GM18505 (cell line): Measurements from ENCODE around the gene FZD2.
"Not testable (repeated sequence)": the region's sequence is repeated elsewhere in the genome, so short reads cannot be mapped to it uniquely, and the experiment has no call there.

Experiments used
- ATAC-seq: cut with Tn5 transposase; IDR thresholded peaks from one replicate; pipeline ENCODE4 v1.9.1; 2021; ENCODE audit not compliant: unreplicated experiment
- POLR2A ChIP-seq: IDR thresholded peaks from 4 replicates; pipeline ENCODE4 v1.6.1; 2011; ENCODE audit warnings: borderline replicate concordance; ENCODE audit not compliant: insufficient read depth, insufficient read length; ENCODE audit errors: extremely low read depth

FZD2 gene

GRCh38 chr17:44556832-44557606, at the start of gene FZD2:
FZD2 (plus strand) TSS chr17:44557484; CDS start chr17:44557689, 205 bp downstream.
- peak; percentile 55 for ATAC-seq
- no peak for TF ChIP-seq POLR2A

GRCh38 chr17:44511241-44512134, 45.8 kb upstream of the FZD2 start:
- not testable (repeated sequence) for ATAC-seq

- ATAC-seq: no peak
These were observed 39.3 kb upstream of the FZD2 start for GRCh38 chr17:44518032-44518431.

GRCh38 chr17:44522883-44523671, 34.2 kb upstream of the FZD2 start:
- no peak for ATAC-seq
- TF ChIP-seq POLR2A: no peak

More at GRCh38 chr17:44518032-44518431, 39.3 kb upstream of the FZD2 start:
- TF ChIP-seq POLR2A: no peak

- TF ChIP-seq POLR2A: no peak
- no peak for ATAC-seq
These were observed 33.7 kb upstream of the FZD2 start for GRCh38 chr17:44523672-44523972.

- no peak for TF ChIP-seq POLR2A
- no peak for ATAC-seq
These were observed 30.2 kb upstream of the FZD2 start for GRCh38 chr17:44527102-44527501.

- ATAC-seq: no peak
- TF ChIP-seq POLR2A: no peak
These were observed 29.3 kb upstream of the FZD2 start for GRCh38 chr17:44527954-44528353.

- no peak for TF ChIP-seq POLR2A
- ATAC-seq: no peak
These were observed 27.4 kb upstream of the FZD2 start for GRCh38 chr17:44529864-44530263.

GRCh38 chr17:44530896-44531418, 26.3 kb upstream of the FZD2 start:
- ATAC-seq: no peak
- TF ChIP-seq POLR2A: no peak

- no peak for TF ChIP-seq POLR2A
- ATAC-seq: no peak
These were observed 23.6 kb upstream of the FZD2 start for GRCh38 chr17:44533533-44534246.

GRCh38 chr17:44536090-44536953, 21.0 kb upstream of the FZD2 start:
- TF ChIP-seq POLR2A: no peak
- ATAC-seq: no peak

- not testable (repeated sequence) for ATAC-seq
These were observed 19.4 kb upstream of the FZD2 start for GRCh38 chr17:44537922-44538321.

- TF ChIP-seq POLR2A: no peak
- ATAC-seq: no peak
These were observed 17.6 kb upstream of the FZD2 start for GRCh38 chr17:44539673-44540072.
